B cell (primary cell): ENCODE measurements around the gene PPP2R2C. TPM values are rescaled to one million over a fixed set of nuclear protein-coding genes. Genes with fewer than 3 reads are reported as not detected.

Source experiments
- ATAC-seq: fragments of 200-7000 bp; cut with Tn5 transposase; one replicate; pipeline ENCODE4 v1.10.0; 2021; ENCODE audit warnings: low read depth, mild to moderate bottlenecking, moderate number of reproducible peaks, moderate library complexity
- CTCF ChIA-PET: fragments of 350-600 bp; sonication (Branson Sonifier 250); formaldehyde crosslinking; loops from one replicate; lab custom pipeline; 2021; ENCODE audit warnings: antibody characterized with exemption, inconsistent platforms; lab: Charles Lee
- POLR2A ChIA-PET: fragments of 350-600 bp; sonication (Branson Sonifier 250); formaldehyde crosslinking; loops from one replicate; lab custom pipeline; 2021; ENCODE audit warnings: antibody characterized with exemption; lab: Charles Lee
- DNase-seq: peaks from one replicate; pipeline ENCODE4 v3.0.0; 2013
- H2AFZ ChIP-seq: 2 replicates; pipeline ENCODE4 v1.6.1; 2012; ENCODE audit warnings: mild to moderate bottlenecking, low read depth, low read length; ENCODE audit not compliant: insufficient read depth, poor library complexity, severe bottlenecking
- H3K27ac ChIP-seq, 2 donors: 1 replicate in 1 of 2; 2 replicates in 1 of 2; pipeline ENCODE4 v1.5.1; 2012 to 2013; ENCODE audit warnings: low read length in 2 of 2, mild to moderate bottlenecking in 2 of 2, moderate library complexity in 1 of 2
- H3K27me3 ChIP-seq, 4 experiments: fragments of 200-600 bp in 1 of 4; sonication (generic) in 1 of 4; replicated peaks in 1 of 4; 1 replicate in 2 of 4; 2 replicates in 2 of 4; pipeline versions ENCODE4 v1.6.1 to v1.7.0; 2013 to 2016; ENCODE audit warnings: low read length in 3 of 4, mild to moderate bottlenecking in 2 of 4, mixed read lengths in 1 of 4, moderate library complexity in 1 of 4; ENCODE audit not compliant: insufficient read depth in 4 of 4, control insufficient read depth in 3 of 4; ENCODE audit errors: control extremely low read depth in 1 of 4
- H3K36me3 ChIP-seq, 2 experiments: replicated peaks in 1 of 2; 1 replicate in 1 of 2; 2 replicates in 1 of 2; pipeline versions ENCODE4 v1.6.1 to v1.7.1; 2013; ENCODE audit warnings: low read length in 1 of 2; ENCODE audit not compliant: insufficient read depth in 2 of 2, control insufficient read depth in 1 of 2; ENCODE audit errors: control extremely low read depth in 1 of 2, extremely low read depth in 1 of 2
- H3K4me1 ChIP-seq, 2 donors: fragments of 200-600 bp in 1 of 2; sonication (generic) in 1 of 2; 1 replicate in 1 of 2; 2 replicates in 1 of 2; pipeline versions ENCODE4 v1.5.1 to v1.6.1; 2013 to 2017; ENCODE audit warnings: low read length in 2 of 2; ENCODE audit not compliant: control insufficient read depth in 2 of 2, insufficient read depth in 2 of 2
- H3K4me2 ChIP-seq: replicated peaks from 2 replicates; pipeline ENCODE3; 2012; ENCODE audit warnings: mild to moderate bottlenecking, low read depth, low read length; ENCODE audit not compliant: poor library complexity, severe bottlenecking
- H3K4me3 ChIP-seq, 5 experiments: fragments of 200-600 bp in 1 of 5; sonication (generic) in 1 of 5; 1 replicate in 3 of 5; 2 replicates in 2 of 5; pipeline versions ENCODE4 v1.5.1 to v1.7.0; 2011 to 2016; ENCODE audit warnings: low read length in 4 of 5, mild to moderate bottlenecking in 4 of 5, low read depth in 2 of 5, control low read depth in 1 of 5, moderate library complexity in 1 of 5; ENCODE audit not compliant: insufficient read depth in 1 of 5; ENCODE audit errors: control extremely low read depth in 1 of 5, extremely low read depth in 1 of 5
- H3K79me2 ChIP-seq: fragments of 200-600 bp; sonication (generic); one replicate; pipeline ENCODE4 v1.6.0; 2016; ENCODE audit warnings: low read length; ENCODE audit not compliant: control insufficient read depth, insufficient read depth
- H3K9ac ChIP-seq: fragments of 200-600 bp; sonication (generic); 2 replicates; pipeline ENCODE4 v1.6.1; 2017; ENCODE audit warnings: mild to moderate bottlenecking, low read length, moderate library complexity
- H3K9me3 ChIP-seq, 3 donors: one replicate each; pipeline versions ENCODE4 v1.6.1 to v1.7.1; 2013; ENCODE audit warnings: low read length in 2 of 3; ENCODE audit not compliant: control insufficient read depth in 2 of 3, insufficient read depth in 1 of 3; ENCODE audit errors: control extremely low read depth in 1 of 3
- H4K20me1 ChIP-seq: 2 replicates; pipeline ENCODE4 v1.6.0; 2012; ENCODE audit warnings: mild to moderate bottlenecking, low read length; ENCODE audit not compliant: insufficient read depth, control insufficient read depth, poor library complexity, severe bottlenecking
- H3K27ac Mint-ChIP-seq: one replicate; pipeline ENCODE4 v1.8.0; 2021; ENCODE audit warnings: mixed read lengths
- H3K27me3 Mint-ChIP-seq: one replicate; pipeline ENCODE4 v1.8.0; 2021; ENCODE audit warnings: mixed read lengths
- H3K4me1 Mint-ChIP-seq: one replicate; pipeline ENCODE4 v1.8.0; 2021; ENCODE audit warnings: mixed read lengths
- H3K4me3 Mint-ChIP-seq: one replicate; pipeline ENCODE4 v1.8.0; 2021; ENCODE audit warnings: mixed read lengths
- H3K9me3 Mint-ChIP-seq: one replicate; pipeline ENCODE4 v1.8.0; 2022; ENCODE audit warnings: mixed read lengths; ENCODE audit not compliant: insufficient read depth
- EZH2 ChIP-seq: IDR thresholded peaks from 2 replicates; pipeline ENCODE4 v1.6.1; 2012; ENCODE audit warnings: borderline replicate concordance, low read depth, mild to moderate bottlenecking, moderate library complexity, low read length; ENCODE audit not compliant: insufficient read depth, poor library complexity, severe bottlenecking
- WGBS: methylation state at CpG from one replicate; pipeline ENCODE4 v1.1.5; 2013; ENCODE audit warnings: missing lambda C conversion rate; ENCODE audit not compliant: insufficient coverage; 5-methylcytosine and 5-hydroxymethylcytosine counted together
- intact Hi-C: fragments of 100-400 bp; cut with micrococcal nuclease; formaldehyde crosslinking; loops from one replicate; pipeline ENCODE4 v1.10.0; 2022
- polyA plus RNA-seq: library from polyadenylated mRNA; depleted of rRNA; stranded (reverse); fragments of >200 nt; gene quantifications from 2 replicates; pipeline ENCODE4 v1.2.3, GENCODE V29; 2012
- total RNA-seq, 2 donors: library from RNA; stranded (reverse); fragments of 120-200 nt in 1 of 2; gene quantifications; 1 replicate in 1 of 2; 2 replicates in 1 of 2; pipeline versions ENCODE4 v1.2.3 to v1.2.4, GENCODE V29; 2013 to 2022
- TF ChIP-seq, protein P1 (sequence below): fragments of 200-600 bp; IDR thresholded peaks from one replicate; pipeline ENCODE4 v1.8.0; 2022; ENCODE audit warnings: antibody characterized with exemption, mild to moderate bottlenecking

Gene PPP2R2C
- total and polyA plus RNA-seq, 2 donors (not counting 1 experiment from before 2014, with no cell fraction given): not detected

DNA sequence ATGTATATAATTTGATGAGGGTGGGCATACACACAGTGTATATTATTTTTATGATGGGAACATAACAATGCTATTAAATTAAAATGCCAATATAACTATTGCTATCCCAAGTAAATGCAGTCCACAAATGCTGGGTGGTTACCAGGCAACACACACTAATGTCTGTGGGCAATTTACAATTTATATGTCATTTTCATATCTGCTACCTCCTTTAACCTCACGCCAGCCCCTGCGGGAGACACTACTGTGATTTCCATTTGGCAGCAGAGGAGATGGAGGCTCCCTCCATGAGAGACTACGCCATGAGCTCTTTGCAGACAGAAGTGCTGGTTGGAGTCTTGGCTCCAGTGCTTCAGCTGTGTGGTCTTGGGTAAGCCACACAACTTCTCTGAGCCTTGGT lies 87.9 kb downstream of the PPP2R2C start:
- ChIA-PET POLR2A (no interaction called here), CTCF (no interaction called here)
- Mint-ChIP-seq H3K27me3 (peaks cover 36% of the 10 kb centered on the region), H3K27ac (no peak overlapping the region), H3K4me1 (no peaks in the 10 kb centered on the region), H3K9me3 (no peaks in the 10 kb centered on the region), H3K4me3 (no peak overlapping the region)
- Histone ChIP-seq H3K36me3 (no peaks in the 10 kb centered on the region), H2AFZ (no peak overlapping the region), H3K4me3 (no peak overlapping the region), H3K9ac (no peak overlapping the region), H3K79me2 (no peaks in the 10 kb centered on the region), H3K27me3 (peaks cover 0 to 4% (median 0%) of the 10 kb centered on the region in 4 experiments), H3K9me3 (peaks cover 0 to 5% (median 0%) of the 10 kb centered on the region in 3 donors), H4K20me1 (no peaks in the 10 kb centered on the region), H3K4me1 (no peaks in the 10 kb centered on the region), H3K27ac (no peak overlapping the region), H3K4me2 (no peak overlapping the region)
- TF ChIP-seq, protein P1, sequence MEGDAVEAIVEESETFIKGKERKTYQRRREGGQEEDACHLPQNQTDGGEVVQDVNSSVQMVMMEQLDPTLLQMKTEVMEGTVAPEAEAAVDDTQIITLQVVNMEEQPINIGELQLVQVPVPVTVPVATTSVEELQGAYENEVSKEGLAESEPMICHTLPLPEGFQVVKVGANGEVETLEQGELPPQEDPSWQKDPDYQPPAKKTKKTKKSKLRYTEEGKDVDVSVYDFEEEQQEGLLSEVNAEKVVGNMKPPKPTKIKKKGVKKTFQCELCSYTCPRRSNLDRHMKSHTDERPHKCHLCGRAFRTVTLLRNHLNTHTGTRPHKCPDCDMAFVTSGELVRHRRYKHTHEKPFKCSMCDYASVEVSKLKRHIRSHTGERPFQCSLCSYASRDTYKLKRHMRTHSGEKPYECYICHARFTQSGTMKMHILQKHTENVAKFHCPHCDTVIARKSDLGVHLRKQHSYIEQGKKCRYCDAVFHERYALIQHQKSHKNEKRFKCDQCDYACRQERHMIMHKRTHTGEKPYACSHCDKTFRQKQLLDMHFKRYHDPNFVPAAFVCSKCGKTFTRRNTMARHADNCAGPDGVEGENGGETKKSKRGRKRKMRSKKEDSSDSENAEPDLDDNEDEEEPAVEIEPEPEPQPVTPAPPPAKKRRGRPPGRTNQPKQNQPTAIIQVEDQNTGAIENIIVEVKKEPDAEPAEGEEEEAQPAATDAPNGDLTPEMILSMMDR: no peak
- no peak for TF ChIP-seq EZH2
- WGBS: 87% methylated on average over 3 of the region's 3 CpGs
- DNase-seq: no peak
- ATAC-seq: no peak
- intact Hi-C loops: no loop called here

DNA sequence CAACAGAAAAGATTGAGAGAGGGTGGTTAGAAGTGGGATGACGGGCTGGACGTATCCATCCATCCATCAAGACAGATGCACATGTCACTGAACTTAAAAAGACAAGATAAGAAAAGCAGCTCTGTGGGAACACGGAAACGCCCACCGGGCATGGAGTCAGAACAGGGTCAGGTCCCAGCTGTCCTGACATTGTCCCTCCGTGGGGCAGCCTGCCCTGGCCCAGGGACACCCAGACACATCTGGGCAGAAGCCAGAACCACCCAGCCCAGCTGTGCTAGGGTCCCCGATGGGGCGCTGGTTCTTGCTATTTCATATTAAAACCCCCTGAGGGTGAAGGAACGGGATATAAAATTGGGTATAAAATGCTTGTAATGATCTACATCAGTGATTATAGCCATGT lies 88.5 kb downstream of the PPP2R2C start:
- TF ChIP-seq EZH2: no peak
- TF ChIP-seq, protein P1: no peak
- Mint-ChIP-seq H3K4me3 (no peak overlapping the region), H3K4me1 (no peaks in the 10 kb centered on the region), H3K27ac (no peak overlapping the region), H3K9me3 (no peaks in the 10 kb centered on the region), H3K27me3 (peaks cover 32% of the 10 kb centered on the region)
- H3K4me2 ChIP-seq: no peak overlapping the region
- no peak overlapping the region for H2AFZ ChIP-seq
- ChIA-PET CTCF (no interaction called here), POLR2A (no interaction called here)
- no peaks in the 10 kb centered on the region for H3K4me1 ChIP-seq
- no peaks in the 10 kb centered on the region for H3K79me2 ChIP-seq
- H3K36me3 ChIP-seq: no peaks in the 10 kb centered on the region
- no peak for ATAC-seq
- no peak overlapping the region for H3K9ac ChIP-seq
- H3K4me3 ChIP-seq: no peak overlapping the region
- H3K27ac ChIP-seq: no peak overlapping the region
- H4K20me1 ChIP-seq: no peaks in the 10 kb centered on the region
- intact Hi-C loops: no loop called here
- WGBS: 85% methylated on average over 4 of the region's 9 CpGs
- DNase-seq: no peak
- peaks cover 0 to 4% (median 0%) of the 10 kb centered on the region in 4 experiments for H3K27me3 ChIP-seq
- no peaks in the 10 kb centered on the region for H3K9me3 ChIP-seq
